Neural progenitor cell (in vitro differentiated cells): ENCODE results near the gene COX19. TPM values are rescaled to one million over a fixed set of nuclear protein-coding genes. Genes with fewer than 3 reads are reported as not detected.
"Not testable (repeated sequence)": the region's sequence is repeated elsewhere in the genome, so short reads cannot be mapped to it uniquely, and the experiment has no call there.

Experiments
- DNase-seq: peaks from one replicate; pipeline ENCODE4 v3.0.0-alpha.2; 2016; ENCODE audit warnings: low spot score
- H2AFZ ChIP-seq: fragments of 200-600 bp; sonication (generic); replicated peaks from 2 replicates; pipeline ENCODE4 v1.6.1; 2016; ENCODE audit warnings: antibody characterized with exemption
- H3F3A ChIP-seq: fragments of 200-600 bp; sonication (generic); 2 replicates; pipeline ENCODE4 v1.6.1; 2016; ENCODE audit warnings: antibody characterized with exemption, low read depth
- H3K27ac ChIP-seq: fragments of 200-600 bp; sonication (generic); 2 replicates; pipeline ENCODE4 v1.5.1; 2016; ENCODE audit warnings: mild to moderate bottlenecking
- H3K27me3 ChIP-seq: fragments of 200-600 bp; sonication (generic); 2 replicates; pipeline ENCODE4 v1.6.1; 2016; ENCODE audit warnings: mild to moderate bottlenecking, moderate library complexity
- H3K36me3 ChIP-seq: fragments of 200-600 bp; sonication (generic); 2 replicates; pipeline ENCODE4 v1.5.1; 2016
- H3K4me1 ChIP-seq: fragments of 200-600 bp; sonication (generic); 2 replicates; pipeline ENCODE4 v1.6.1; 2016; ENCODE audit warnings: mixed run types
- H3K4me2 ChIP-seq: fragments of 200-600 bp; sonication (generic); 2 replicates; pipeline ENCODE4 v1.6.1; 2016
- H3K4me3 ChIP-seq: fragments of 200-600 bp; sonication (generic); 2 replicates; pipeline ENCODE4 v1.5.1; 2016
- H3K79me2 ChIP-seq: fragments of 200-600 bp; sonication (generic); 2 replicates; pipeline ENCODE4 v1.6.1; 2016; ENCODE audit warnings: low read depth
- H3K9ac ChIP-seq: fragments of 200-600 bp; sonication (generic); 2 replicates; pipeline ENCODE4 v1.6.1; 2016
- H3K9me3 ChIP-seq: fragments of 200-600 bp; sonication (generic); 2 replicates; pipeline ENCODE4 v1.5.1; 2016; ENCODE audit warnings: low read depth
- H4K20me1 ChIP-seq: fragments of 200-600 bp; sonication (generic); 2 replicates; pipeline ENCODE4 v1.6.1; 2016; ENCODE audit warnings: low read depth
- H3K27ac Mint-ChIP-seq: 3 replicates; pipeline ENCODE4 v1.8.0; 2021; ENCODE audit warnings: mixed read lengths
- H3K27me3 Mint-ChIP-seq: 2 replicates; pipeline ENCODE4 v1.8.0; 2022; ENCODE audit warnings: low read depth, mild to moderate bottlenecking, inconsistent platforms, moderate library complexity, mixed read lengths; ENCODE audit not compliant: insufficient read depth
- H3K36me3 Mint-ChIP-seq: 3 replicates; pipeline ENCODE4 v1.8.0; 2021; ENCODE audit warnings: mixed read lengths
- H3K4me1 Mint-ChIP-seq: 3 replicates; pipeline ENCODE4 v1.8.0; 2021; ENCODE audit warnings: mixed read lengths
- H3K4me3 Mint-ChIP-seq: 3 replicates; pipeline ENCODE4 v1.8.0; 2021; ENCODE audit warnings: mild to moderate bottlenecking, moderate library complexity, mixed read lengths
- H3K9me3 Mint-ChIP-seq: 3 replicates; pipeline ENCODE4 v1.8.0; 2020; ENCODE audit warnings: mixed read lengths
- EZH2 ChIP-seq: fragments of 200-600 bp; sonication (generic); IDR thresholded peaks from 2 replicates; pipeline ENCODE4 v1.6.1; 2017; ENCODE audit warnings: antibody characterized with exemption, mild to moderate bottlenecking, moderate library complexity
- EZH2phosphoT487 ChIP-seq: fragments of 200-600 bp; sonication (generic); IDR thresholded peaks from 2 replicates; pipeline ENCODE4 v1.6.1; 2017; ENCODE audit warnings: antibody characterized with exemption
- total RNA-seq: library from RNA; depleted of rRNA; stranded (reverse); fragments of >200 nt; gene quantifications from 2 replicates; pipeline ENCODE4 v1.2.3, GENCODE V29; 2015; ENCODE audit warnings: low replicate concordance
- TF ChIP-seq, protein P1 (sequence below): fragments of 200-600 bp; sonication (generic); IDR thresholded peaks from 2 replicates; pipeline ENCODE4 v1.5.1; 2017; ENCODE audit warnings: antibody characterized with exemption, mild to moderate bottlenecking

COX19 gene
- total RNA-seq, 1 donor from 2014 or later, result 15.1 TPM

DNA sequence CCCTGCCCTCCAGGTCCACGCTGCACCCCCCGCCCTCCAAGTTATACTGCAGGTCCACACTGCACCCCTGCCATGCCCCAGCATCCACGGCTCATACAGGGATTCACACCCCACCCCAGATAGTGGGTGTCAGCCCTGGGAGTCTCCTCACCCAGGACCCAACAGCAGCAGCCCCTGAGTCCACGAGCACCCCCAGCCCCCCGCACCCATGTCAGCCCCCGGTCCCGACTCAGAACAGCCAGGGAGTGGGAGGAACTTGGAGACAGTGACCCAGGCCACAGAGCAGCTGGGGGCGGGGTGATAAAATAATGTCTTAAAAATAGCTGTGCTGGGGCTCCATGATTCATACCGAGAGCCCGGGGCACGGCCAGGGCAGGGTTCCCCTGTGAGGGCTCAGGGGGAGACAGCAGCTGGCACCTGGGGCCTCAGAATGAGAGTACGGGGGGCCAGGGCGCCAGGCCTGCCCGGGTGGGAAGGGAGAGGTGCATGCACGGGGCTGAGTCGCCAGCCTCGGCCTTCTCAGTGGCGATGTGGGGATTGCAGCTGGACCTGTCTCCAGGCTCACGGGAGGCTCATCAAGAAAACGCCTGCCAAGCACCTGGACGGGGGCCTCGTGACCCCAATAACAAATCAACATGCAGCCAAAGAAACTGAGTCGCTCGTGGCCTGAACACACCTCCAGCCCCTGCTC is 50.7 kb downstream of the COX19 start:
- Mint-ChIP-seq H3K36me3 (no peaks in the 10 kb centered on the region), H3K27me3 (peaks cover 6% of the 10 kb centered on the region), H3K27ac (no peak overlapping the region), H3K4me1 (peaks cover 3% of the 10 kb centered on the region), H3K9me3 (no peaks in the 10 kb centered on the region), H3K4me3 (no peak overlapping the region)
- Histone ChIP-seq H3K27me3 (no peaks in the 10 kb centered on the region), H3K9ac (no peak overlapping the region), H3K4me2 (no peak overlapping the region), H3K79me2 (no peaks in the 10 kb centered on the region), H3F3A (no peaks in the 10 kb centered on the region), H3K9me3 (no peaks in the 10 kb centered on the region), H3K4me3 (no peak overlapping the region), H3K4me1 (no peaks in the 10 kb centered on the region), H4K20me1 (no peaks in the 10 kb centered on the region), H3K36me3 (no peaks in the 10 kb centered on the region), H3K27ac (no peak overlapping the region), H2AFZ (no peak overlapping the region)
- no peak for TF ChIP-seq EZH2
- TF ChIP-seq, protein P1, sequence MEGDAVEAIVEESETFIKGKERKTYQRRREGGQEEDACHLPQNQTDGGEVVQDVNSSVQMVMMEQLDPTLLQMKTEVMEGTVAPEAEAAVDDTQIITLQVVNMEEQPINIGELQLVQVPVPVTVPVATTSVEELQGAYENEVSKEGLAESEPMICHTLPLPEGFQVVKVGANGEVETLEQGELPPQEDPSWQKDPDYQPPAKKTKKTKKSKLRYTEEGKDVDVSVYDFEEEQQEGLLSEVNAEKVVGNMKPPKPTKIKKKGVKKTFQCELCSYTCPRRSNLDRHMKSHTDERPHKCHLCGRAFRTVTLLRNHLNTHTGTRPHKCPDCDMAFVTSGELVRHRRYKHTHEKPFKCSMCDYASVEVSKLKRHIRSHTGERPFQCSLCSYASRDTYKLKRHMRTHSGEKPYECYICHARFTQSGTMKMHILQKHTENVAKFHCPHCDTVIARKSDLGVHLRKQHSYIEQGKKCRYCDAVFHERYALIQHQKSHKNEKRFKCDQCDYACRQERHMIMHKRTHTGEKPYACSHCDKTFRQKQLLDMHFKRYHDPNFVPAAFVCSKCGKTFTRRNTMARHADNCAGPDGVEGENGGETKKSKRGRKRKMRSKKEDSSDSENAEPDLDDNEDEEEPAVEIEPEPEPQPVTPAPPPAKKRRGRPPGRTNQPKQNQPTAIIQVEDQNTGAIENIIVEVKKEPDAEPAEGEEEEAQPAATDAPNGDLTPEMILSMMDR, result no peak
- no peak for DNase-seq

DNA sequence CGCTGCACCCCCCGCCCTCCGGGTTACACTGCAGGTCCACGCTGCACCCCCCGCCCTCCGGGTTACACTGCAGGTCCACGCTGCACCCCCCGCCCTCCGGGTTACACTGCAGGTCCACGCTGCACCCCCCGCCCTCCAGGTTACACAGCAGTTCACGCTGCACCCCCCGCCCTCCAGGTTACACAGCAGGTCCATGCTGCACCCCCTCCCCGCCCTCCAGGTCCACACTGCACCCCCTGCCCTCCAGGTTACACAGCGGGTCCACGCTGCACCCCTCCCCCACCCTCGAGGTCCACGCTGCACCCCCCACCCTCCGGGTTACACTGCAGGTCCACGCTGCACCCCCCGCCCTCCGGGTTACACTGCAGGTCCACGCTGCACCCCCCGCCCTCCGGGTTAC is 51.3 kb downstream of the COX19 start:
- H3K4me2 ChIP-seq, H3F3A ChIP-seq, H3K9ac ChIP-seq, H3K4me1 ChIP-seq, H2AFZ ChIP-seq, H3K36me3 ChIP-seq, H4K20me1 ChIP-seq, H3K27ac ChIP-seq, H3K4me3 ChIP-seq, H3K79me2 ChIP-seq, H3K27me3 Mint-ChIP-seq, DNase-seq, H3K36me3 Mint-ChIP-seq, H3K27ac Mint-ChIP-seq, H3K9me3 ChIP-seq, H3K27me3 ChIP-seq, H3K4me1 Mint-ChIP-seq, H3K4me3 Mint-ChIP-seq, H3K9me3 Mint-ChIP-seq: not testable (repeated sequence)

DNA sequence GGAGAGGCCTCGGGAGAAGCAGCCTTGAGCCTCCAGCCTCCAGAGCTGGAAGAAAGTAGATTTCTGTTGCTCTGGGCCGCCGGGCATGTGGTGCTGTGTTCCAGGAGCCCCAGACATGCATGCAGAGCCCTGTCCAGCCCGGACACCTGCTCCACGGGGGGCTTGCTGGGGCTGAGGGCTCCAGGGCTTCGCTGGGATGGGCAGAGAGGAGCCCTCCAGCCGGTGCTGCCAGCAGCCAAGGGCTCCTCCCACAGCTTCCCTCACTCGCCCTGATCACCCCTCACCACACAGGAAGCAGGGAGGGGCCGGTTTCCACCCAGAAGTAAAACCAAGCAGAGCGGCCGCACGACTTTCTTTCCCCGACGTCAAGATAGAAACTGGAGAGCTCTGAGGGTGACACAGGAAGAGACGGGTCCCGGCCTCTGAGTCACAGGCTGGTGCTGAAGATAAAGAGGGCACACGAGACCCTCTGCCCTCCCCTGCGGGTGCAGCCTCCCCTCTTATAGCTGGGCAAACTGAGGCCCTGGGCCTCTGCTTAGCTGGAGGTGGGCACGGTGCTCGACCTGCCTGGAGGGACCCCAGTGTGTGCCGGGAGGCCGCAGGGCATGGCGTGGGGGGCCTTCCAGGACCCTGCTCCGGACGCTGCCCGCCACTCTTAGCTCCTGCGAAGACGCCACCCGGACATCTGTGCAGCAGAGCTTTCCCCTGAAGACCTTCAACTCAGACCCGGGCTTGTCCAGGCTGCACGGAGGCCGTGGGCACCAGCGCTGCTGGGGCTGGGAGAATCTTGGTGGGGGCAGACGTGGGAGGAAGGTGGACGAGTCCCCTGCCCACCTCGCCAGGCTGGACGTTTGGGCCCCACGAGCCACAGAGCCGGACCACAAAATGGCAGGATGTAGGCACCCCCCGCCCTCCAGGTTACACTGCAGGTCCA is 52.0 kb downstream of the COX19 start:
- Histone ChIP-seq H3K36me3 (no peaks in the 10 kb centered on the region), H3K9ac (no peak overlapping the region), H3F3A (no peaks in the 10 kb centered on the region), H3K4me2 (no peak overlapping the region), H3K4me3 (no peak overlapping the region), H4K20me1 (no peaks in the 10 kb centered on the region), H3K4me1 (no peaks in the 10 kb centered on the region), H2AFZ (no peak overlapping the region), H3K27ac (no peak overlapping the region), H3K9me3 (no peaks in the 10 kb centered on the region), H3K79me2 (no peaks in the 10 kb centered on the region), H3K27me3 (no peaks in the 10 kb centered on the region)
- peaks cover 4% of the 10 kb centered on the region for H3K27me3 Mint-ChIP-seq
- peaks cover 3% of the 10 kb centered on the region for H3K4me1 Mint-ChIP-seq
- no peak overlapping the region for H3K4me3 Mint-ChIP-seq
- no peaks in the 10 kb centered on the region for H3K9me3 Mint-ChIP-seq
- TF ChIP-seq EZH2, result no peak
- TF ChIP-seq, protein P1, result no peak
- no peak for TF ChIP-seq EZH2phosphoT487
- H3K27ac Mint-ChIP-seq, result no peak overlapping the region
- DNase-seq, result no peak
- H3K36me3 Mint-ChIP-seq, result no peaks in the 10 kb centered on the region
